OCI-LY7 (cell line): Measurements from ENCODE around the gene CFAP119.

Source experiments
- CTCF ChIP-seq: fragments of 200-600 bp; sonication (generic); conservative IDR thresholded peaks from 2 replicates; pipeline ENCODE4 v1.5.1; 2014; ENCODE audit warnings: mild to moderate bottlenecking, antibody characterized with exemption, low read length, moderate library complexity, mixed read lengths
- EZH2phosphoT487 ChIP-seq: fragments of 200-600 bp; sonication (generic); IDR thresholded peaks from 2 replicates; pipeline ENCODE4 v1.6.1; 2018; ENCODE audit warnings: low read depth, borderline replicate concordance, mild to moderate bottlenecking, mixed run types, antibody characterized with exemption, low read length, moderate library complexity, mixed read lengths

- TF ChIP-seq CTCF: no peak
- TF ChIP-seq EZH2phosphoT487: no peak
These were observed 43.2 kb upstream of the CFAP119 start for GRCh38 chr16:30805056-30805369.
